Inflammatory macrophage treated with lipopolysaccharide for 1 hour (primary cell): Measurements from ENCODE around the gene LIN37.

Experiments
- DNase-seq, 2 donors: peaks; one replicate each; pipeline ENCODE4 v3.0.0-alpha.2; 2020 to 2022

LIN37 gene

GRCh38 chr19:35748106-35749020, at the start of gene LIN37:
Gene LIN37, plus strand, starts transcription at chr19:35748576. Its CDS starts 149 bp downstream, at chr19:35748725.
- peak; percentile 99 to 100 for DNase-seq

GRCh38 chr19:35702223-35703012, 46.0 kb upstream of the LIN37 start:
- DNase-seq, result peak; percentile 95

GRCh38 chr19:35703343-35703742, 45.0 kb upstream of the LIN37 start:
- no peak for DNase-seq

- DNase-seq, result peak; percentile 16 to 26
Measured at GRCh38 chr19:35704218-35704617, 44.2 kb upstream of the LIN37 start, which contains the start of gene ZBTB32. Gene ZBTB32, plus strand, starts transcription at chr19:35704558. Its CDS starts 10,069 bp downstream, at chr19:35714627.

GRCh38 chr19:35708391-35708790, 40.0 kb upstream of the LIN37 start:
- DNase-seq, result no peak

GRCh38 chr19:35710784-35711723, 37.3 kb upstream of the LIN37 start:
- DNase-seq, result no peak

GRCh38 chr19:35712567-35713505, 35.5 kb upstream of the LIN37 start:
- no peak for DNase-seq

- no peak for DNase-seq
Measured at GRCh38 chr19:35713506-35713850, 34.9 kb upstream of the LIN37 start.

GRCh38 chr19:35713904-35714495, 34.4 kb upstream of the LIN37 start:
- no peak for DNase-seq

- no peak for DNase-seq
Measured at GRCh38 chr19:35714601-35715354, 33.6 kb upstream of the LIN37 start.

GRCh38 chr19:35715355-35715809, 33.0 kb upstream of the LIN37 start:
- no peak for DNase-seq

- no peak for DNase-seq
Measured at GRCh38 chr19:35715981-35716800, 32.2 kb upstream of the LIN37 start.

GRCh38 chr19:35716801-35717664, 31.3 kb upstream of the LIN37 start:
- DNase-seq, result peak; percentile 90 to 91

- no peak for DNase-seq
Measured at GRCh38 chr19:35717665-35718344, 30.6 kb upstream of the LIN37 start, which contains the start of gene KMT2B. Gene KMT2B, plus strand, starts transcription at chr19:35718003. Its CDS starts 16 bp downstream, at chr19:35718019.

GRCh38 chr19:35718345-35719041, 29.9 kb upstream of the LIN37 start:
- DNase-seq, result no peak

- DNase-seq, result no peak
Measured at GRCh38 chr19:35719402-35720162, 28.8 kb upstream of the LIN37 start.
